Uterus (tissue), 2 donors: ENCODE data around the gene SLC29A4.
"Not testable (repeated sequence)": the region's sequence is repeated elsewhere in the genome, so short reads cannot be mapped to it uniquely, and the experiment has no call there.

ENCODE experiments used
- POLR2A ChIP-seq, 2 donors: fragments of 450-650 bp; IDR thresholded peaks; one replicate each; pipeline ENCODE4 v1.6.1; 2016; ENCODE audit warnings: antibody characterized with exemption in 2 of 2, mild to moderate bottlenecking in 1 of 2, moderate library complexity in 1 of 2
- TF ChIP-seq, protein P1 (sequence below), 4 experiments: fragments of 200-600 bp in 2 of 4; fragments of 450-650 bp in 2 of 4; sonication (generic) in 2 of 4; IDR thresholded peaks; one replicate each; pipeline ENCODE4 v1.5.1; 2016 to 2019; ENCODE audit warnings: antibody characterized with exemption in 4 of 4, mild to moderate bottlenecking in 2 of 4, moderate library complexity in 1 of 4

DNA sequence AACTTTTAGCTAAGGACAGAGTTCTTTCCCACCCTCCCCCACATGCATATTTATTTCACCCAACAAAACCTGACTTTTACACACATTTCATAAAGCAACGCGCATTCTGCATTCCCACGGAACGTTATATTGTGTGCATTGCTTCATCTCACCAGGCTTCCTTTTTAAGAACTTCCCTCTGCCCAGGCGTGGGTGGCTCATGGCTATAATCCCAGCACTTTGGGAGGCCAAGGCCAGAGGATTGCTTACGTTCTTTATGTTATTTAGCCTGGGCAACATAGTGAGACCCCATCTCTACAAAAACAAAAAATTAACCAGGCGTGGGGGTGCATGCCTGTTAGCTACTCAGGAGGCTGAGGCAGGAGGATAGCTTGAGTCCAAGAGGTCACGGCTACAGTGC lies 14.9 kb upstream of the SLC29A4 start:
- TF ChIP-seq, protein P1, sequence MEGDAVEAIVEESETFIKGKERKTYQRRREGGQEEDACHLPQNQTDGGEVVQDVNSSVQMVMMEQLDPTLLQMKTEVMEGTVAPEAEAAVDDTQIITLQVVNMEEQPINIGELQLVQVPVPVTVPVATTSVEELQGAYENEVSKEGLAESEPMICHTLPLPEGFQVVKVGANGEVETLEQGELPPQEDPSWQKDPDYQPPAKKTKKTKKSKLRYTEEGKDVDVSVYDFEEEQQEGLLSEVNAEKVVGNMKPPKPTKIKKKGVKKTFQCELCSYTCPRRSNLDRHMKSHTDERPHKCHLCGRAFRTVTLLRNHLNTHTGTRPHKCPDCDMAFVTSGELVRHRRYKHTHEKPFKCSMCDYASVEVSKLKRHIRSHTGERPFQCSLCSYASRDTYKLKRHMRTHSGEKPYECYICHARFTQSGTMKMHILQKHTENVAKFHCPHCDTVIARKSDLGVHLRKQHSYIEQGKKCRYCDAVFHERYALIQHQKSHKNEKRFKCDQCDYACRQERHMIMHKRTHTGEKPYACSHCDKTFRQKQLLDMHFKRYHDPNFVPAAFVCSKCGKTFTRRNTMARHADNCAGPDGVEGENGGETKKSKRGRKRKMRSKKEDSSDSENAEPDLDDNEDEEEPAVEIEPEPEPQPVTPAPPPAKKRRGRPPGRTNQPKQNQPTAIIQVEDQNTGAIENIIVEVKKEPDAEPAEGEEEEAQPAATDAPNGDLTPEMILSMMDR (IDR thresholded peaks at IDR 0.05): not testable (repeated sequence)
- not testable (repeated sequence) for TF ChIP-seq POLR2A (IDR thresholded peaks at IDR 0.05)
